H1 (cell line): ENCODE measurements around the gene FRMD3. TPM values are rescaled to one million over a fixed set of nuclear protein-coding genes. Genes with fewer than 3 reads are reported as not detected.

Experiments
- BRCA1 ChIP-seq: IDR thresholded peaks from 2 replicates; pipeline ENCODE4 v1.6.1; 2012; ENCODE audit warnings: low read depth, low read length, improper control_type of control experiment
- GTF2F1 ChIP-seq: IDR thresholded peaks from 2 replicates; pipeline ENCODE4 v1.6.1; 2012; ENCODE audit warnings: low read depth, low read length, improper control_type of control experiment, borderline replicate concordance
- MAFK ChIP-seq: IDR thresholded peaks from 2 replicates; pipeline ENCODE4 v1.6.1; 2012; ENCODE audit warnings: low read depth, mild to moderate bottlenecking, improper control_type of control experiment, low read length
- PHF8 ChIP-seq: fragments of 200-600 bp; sonication (generic); conservative IDR thresholded peaks from 2 replicates; pipeline ENCODE4 v1.7.1; 2012; ENCODE audit warnings: low read depth, mild to moderate bottlenecking, inconsistent platforms, low read length, moderate library complexity
- POLR2AphosphoS5 ChIP-seq: IDR thresholded peaks from 2 replicates; pipeline ENCODE4 v1.6.1; 2011; ENCODE audit warnings: low read depth, low read length
- RBBP5 ChIP-seq: IDR thresholded peaks from 2 replicates; pipeline ENCODE4 v1.7.1; 2012; ENCODE audit warnings: low read depth, mild to moderate bottlenecking, inconsistent platforms, low read length, moderate library complexity, borderline replicate concordance
- RFX5 ChIP-seq: IDR thresholded peaks from 2 replicates; pipeline ENCODE4 v1.6.1; 2011; ENCODE audit warnings: low read depth, low read length, improper control_type of control experiment, borderline replicate concordance
- polyA plus RNA-seq, 7 experiments: library from polyadenylated mRNA; depleted of rRNA in 3 of 7; stranded (reverse) in 5 of 7; unstranded in 2 of 7; fragments of >200 nt in 5 of 7; fragments of 200-250 nt in 2 of 7; gene quantifications; 1 replicate in 5 of 7; 2 replicates in 1 of 7; 4 replicates in 1 of 7; pipeline versions ENCODE4 v1.2.1 to v1.2.3, GENCODE V29; 2011 to 2013; ENCODE audit warnings: missing spikeins in 2 of 7, mixed read lengths in 2 of 7
- total RNA-seq: library from RNA; stranded (reverse); fragmentation: NEBNext Ultra II Directional; extraction: Animal tissue kit (Norgen Biotek cat#: 25700); gene quantifications from 2 replicates; pipeline ENCODE4 v1.2.1, GENCODE V29; 2021

Gene FRMD3
- total and polyA plus RNA-seq, 2 of the 8 experiments (the other 6 are each of a cell fraction or from before 2014, with no cell fraction given), result 0.15 to 1.4 TPM

- no peak for TF ChIP-seq BRCA1
- TF ChIP-seq PHF8, result no peak
- no peak for TF ChIP-seq GTF2F1
- TF ChIP-seq MAFK, result no peak
- no peak for TF ChIP-seq RBBP5
- TF ChIP-seq RFX5, result no peak
- TF ChIP-seq POLR2AphosphoS5, result no peak
- TF ChIP-seq, all 59 proteins: peak for 0
Measured at GRCh38 chr9:83327323-83327722, 210.9 kb downstream of the FRMD3 start (continued).
